ENCODE results near the gene FAM3C.

DNA sequence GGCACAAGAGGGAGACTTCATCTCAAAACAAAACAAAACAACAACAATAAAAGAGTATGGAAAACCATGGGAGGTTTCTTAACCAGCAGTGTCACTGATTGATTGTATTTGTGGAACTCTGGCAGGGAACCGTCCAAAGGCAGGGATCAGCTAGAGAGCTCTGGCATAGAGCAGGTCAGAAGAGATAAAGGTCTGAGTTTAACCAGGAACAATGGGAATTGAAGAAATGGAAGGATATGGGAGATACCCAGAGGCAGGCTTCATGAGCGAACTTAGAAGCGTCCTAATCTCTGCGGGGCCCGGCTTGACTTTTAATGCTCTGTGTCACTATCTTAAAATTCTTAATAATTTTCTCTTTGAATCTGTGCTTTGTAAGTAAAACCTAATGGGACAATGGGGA is 10.4 kb upstream of the FAM3C start:
- TF ChIP-seq RAD21 (IDR thresholded peaks at IDR 0.05) (no peak), HNF4G (IDR thresholded peaks at IDR 0.05) (no peak), YY1 (IDR thresholded peaks at IDR 0.05) (no peak), TAF1 (conservative IDR thresholded peaks at IDR 0.05) (no peak), SP1 (IDR thresholded peaks at IDR 0.05) (no peak), FOXA2 (IDR thresholded peaks at IDR 0.05) (no peak), JUND (IDR thresholded peaks at IDR 0.05) (no peak)
- TF ChIP-seq, protein P1, sequence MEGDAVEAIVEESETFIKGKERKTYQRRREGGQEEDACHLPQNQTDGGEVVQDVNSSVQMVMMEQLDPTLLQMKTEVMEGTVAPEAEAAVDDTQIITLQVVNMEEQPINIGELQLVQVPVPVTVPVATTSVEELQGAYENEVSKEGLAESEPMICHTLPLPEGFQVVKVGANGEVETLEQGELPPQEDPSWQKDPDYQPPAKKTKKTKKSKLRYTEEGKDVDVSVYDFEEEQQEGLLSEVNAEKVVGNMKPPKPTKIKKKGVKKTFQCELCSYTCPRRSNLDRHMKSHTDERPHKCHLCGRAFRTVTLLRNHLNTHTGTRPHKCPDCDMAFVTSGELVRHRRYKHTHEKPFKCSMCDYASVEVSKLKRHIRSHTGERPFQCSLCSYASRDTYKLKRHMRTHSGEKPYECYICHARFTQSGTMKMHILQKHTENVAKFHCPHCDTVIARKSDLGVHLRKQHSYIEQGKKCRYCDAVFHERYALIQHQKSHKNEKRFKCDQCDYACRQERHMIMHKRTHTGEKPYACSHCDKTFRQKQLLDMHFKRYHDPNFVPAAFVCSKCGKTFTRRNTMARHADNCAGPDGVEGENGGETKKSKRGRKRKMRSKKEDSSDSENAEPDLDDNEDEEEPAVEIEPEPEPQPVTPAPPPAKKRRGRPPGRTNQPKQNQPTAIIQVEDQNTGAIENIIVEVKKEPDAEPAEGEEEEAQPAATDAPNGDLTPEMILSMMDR (IDR thresholded peaks at IDR 0.05; ENCODE audit: low read depth, low read length, missing input control) = no peak
- TF ChIP-seq, protein P2, sequence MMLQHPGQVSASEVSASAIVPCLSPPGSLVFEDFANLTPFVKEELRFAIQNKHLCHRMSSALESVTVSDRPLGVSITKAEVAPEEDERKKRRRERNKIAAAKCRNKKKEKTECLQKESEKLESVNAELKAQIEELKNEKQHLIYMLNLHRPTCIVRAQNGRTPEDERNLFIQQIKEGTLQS (IDR thresholded peaks at IDR 0.05) = no peak
- TF ChIP-seq, protein P3, sequence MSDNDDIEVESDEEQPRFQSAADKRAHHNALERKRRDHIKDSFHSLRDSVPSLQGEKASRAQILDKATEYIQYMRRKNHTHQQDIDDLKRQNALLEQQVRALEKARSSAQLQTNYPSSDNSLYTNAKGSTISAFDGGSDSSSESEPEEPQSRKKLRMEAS (IDR thresholded peaks at IDR 0.05) = no peak
- TF ChIP-seq, protein P4, sequence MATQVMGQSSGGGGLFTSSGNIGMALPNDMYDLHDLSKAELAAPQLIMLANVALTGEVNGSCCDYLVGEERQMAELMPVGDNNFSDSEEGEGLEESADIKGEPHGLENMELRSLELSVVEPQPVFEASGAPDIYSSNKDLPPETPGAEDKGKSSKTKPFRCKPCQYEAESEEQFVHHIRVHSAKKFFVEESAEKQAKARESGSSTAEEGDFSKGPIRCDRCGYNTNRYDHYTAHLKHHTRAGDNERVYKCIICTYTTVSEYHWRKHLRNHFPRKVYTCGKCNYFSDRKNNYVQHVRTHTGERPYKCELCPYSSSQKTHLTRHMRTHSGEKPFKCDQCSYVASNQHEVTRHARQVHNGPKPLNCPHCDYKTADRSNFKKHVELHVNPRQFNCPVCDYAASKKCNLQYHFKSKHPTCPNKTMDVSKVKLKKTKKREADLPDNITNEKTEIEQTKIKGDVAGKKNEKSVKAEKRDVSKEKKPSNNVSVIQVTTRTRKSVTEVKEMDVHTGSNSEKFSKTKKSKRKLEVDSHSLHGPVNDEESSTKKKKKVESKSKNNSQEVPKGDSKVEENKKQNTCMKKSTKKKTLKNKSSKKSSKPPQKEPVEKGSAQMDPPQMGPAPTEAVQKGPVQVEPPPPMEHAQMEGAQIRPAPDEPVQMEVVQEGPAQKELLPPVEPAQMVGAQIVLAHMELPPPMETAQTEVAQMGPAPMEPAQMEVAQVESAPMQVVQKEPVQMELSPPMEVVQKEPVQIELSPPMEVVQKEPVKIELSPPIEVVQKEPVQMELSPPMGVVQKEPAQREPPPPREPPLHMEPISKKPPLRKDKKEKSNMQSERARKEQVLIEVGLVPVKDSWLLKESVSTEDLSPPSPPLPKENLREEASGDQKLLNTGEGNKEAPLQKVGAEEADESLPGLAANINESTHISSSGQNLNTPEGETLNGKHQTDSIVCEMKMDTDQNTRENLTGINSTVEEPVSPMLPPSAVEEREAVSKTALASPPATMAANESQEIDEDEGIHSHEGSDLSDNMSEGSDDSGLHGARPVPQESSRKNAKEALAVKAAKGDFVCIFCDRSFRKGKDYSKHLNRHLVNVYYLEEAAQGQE (IDR thresholded peaks at IDR 0.05) = no peak
